Stimulated activated naive CD8-positive, alpha-beta T cell treated with anti-CD3 and anti-CD28 coated beads, Interleukin-15, Interleukin-2, amounts not matched to agents 100 U/mL and 50 U/mL, for 24 hours (primary cell): ENCODE results near the gene PRKG1.

ENCODE experiments used
- ATAC-seq: fragments of 150-1000 bp; cut with Tn5 transposase; one replicate; pipeline ENCODE4 v1.10.0; 2021
- DNase-seq: peaks from one replicate; pipeline ENCODE4 v3.0.0; 2021

The PRKG1 gene

DNA sequence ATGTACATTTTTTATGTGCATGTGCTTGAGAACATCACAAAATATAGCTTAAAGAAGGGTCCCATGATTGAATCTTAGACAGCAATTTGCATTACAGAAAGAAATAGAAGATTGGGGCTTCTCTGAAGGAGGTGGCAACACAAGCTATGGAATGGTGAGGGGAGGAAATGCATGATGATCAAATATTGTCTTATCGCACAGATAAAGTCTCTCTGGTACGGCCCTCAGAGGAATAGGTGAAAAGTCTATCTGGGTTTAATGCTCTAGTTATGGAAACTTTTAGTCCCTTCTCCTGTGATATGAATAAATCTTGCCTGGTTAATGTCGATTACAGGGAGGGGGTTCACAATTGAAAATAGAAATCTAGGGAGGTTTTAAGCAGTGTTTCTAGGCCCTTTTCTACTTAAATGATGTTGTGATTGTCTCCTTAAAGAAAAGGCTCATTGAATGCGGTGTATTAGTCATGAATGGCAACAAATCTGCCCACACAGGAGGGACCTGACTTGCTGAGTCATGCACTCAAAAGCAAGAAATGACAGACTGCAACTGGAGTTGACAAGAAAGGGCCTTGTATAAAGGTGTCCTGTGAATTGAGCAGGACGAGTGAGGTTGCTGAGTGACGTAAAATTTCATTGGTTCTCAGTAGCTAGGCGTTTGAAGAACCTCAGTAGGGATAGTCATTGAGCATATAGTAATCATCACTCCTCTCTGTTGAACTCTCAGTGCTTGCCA, 758.5 kb downstream of the PRKG1 start:
- DNase-seq (no peak), ATAC-seq (peak; percentile 52)

DNA sequence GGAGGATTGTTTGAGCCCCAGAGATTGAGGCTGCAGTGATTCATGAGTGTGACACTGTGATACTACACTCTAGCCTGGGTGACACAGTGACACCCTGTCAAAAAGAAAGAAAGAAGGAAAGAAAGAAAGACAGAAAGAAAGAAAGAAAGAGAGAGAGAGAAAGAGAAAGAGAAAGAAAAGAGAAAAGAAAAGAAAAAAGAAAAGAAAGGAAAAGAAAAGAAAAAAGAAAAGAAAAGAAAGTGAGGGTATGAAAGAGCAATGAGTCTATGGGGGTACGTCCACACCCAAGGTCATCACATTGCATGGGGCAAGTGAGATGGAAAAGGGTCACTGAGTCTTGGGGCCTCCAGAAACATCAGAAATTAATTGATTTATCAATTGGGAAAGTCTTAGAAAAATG, 760.3 kb downstream of the PRKG1 start:
- ATAC-seq = no peak

DNA sequence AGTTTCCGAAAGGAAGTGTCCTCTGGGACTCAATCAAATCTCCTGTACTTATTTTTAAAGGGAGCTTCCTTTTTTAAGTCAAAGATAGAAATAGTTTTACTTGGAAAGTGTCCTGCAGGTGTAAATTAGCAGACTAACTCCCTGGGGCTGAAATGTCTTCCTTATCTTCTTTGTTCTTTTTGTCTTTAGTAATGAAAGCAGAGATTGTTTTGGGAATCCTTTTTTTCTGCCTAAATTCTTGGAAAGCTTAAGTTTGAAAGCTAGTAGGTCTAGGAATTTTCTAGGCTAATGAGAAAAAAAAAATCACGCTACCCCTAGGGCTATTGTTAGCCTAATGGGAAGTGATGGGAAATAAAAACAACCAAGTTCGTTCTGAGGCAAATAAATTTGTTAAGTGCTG, 764.2 kb downstream of the PRKG1 start:
- no peak for ATAC-seq

More for the DNA sequence above, 760.3 kb downstream of the PRKG1 start:
- DNase-seq = no peak

DNA sequence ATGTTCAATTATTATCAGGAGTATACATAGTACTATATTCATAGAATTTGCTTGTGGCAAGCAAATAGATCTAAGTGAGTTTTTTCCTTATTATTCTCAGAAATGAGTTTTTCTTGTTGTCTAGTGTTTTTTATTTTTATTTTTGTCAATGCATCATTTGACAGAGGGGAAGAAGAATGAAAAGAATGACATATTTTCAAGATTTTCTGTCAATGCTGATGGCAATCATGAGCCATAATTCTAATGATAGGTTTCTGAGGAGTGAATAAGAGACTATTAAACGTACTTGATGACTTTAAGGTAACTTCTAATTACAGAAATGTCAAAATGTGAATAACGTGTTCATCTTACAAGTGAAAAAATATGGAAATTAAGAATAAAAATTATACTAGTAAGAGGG, 769.7 kb downstream of the PRKG1 start:
- DNase-seq (no peak), ATAC-seq (no peak)

More for the DNA sequence above, 764.2 kb downstream of the PRKG1 start:
- no peak for DNase-seq

DNA sequence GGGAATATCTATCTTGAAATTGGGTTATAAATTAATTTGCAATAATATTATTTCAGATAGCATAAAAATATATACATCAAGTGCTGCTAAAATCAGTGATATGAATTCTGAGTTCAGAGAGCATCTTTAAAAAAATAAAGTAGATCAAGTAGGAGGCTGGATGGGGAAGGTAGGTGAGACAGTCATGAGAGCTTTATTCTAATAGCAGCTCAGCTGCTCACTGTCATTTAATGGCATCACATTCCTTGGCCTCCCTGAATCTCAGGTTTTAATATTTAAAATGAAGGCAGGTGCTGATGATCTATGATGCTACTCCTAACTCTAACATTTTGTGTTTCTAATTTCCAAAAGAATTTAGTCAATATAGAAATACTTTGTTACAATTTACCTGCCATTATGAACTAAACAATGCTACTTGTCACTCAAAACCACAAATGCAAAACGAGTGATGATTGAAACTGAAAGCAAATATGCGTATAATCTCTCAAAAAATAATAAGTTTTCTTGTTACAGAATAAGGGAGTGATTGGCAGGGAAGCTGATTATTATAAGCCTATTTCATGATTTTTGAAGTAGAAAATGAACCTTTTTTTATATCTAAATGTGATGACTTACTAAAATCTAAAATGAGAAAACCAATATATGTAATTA, 772.7 kb downstream of the PRKG1 start:
- ATAC-seq = no peak

DNA sequence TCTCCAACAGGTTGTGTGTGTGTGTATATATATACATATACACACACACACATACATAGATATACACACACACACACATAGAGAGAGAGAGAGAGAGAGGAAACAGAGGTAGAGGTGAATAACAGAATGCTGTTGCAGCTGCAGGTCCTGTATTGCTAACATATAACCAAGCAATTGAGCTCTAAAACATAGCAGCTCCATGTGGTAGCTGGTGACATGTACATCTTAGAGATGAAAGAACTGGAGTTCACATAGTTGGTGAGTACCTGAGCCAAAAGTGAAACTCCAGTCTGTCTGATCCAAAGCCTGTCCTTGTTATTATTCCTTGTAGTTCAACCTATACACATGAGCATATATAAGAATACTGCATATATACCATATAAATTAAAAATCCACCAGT, 778.0 kb downstream of the PRKG1 start:
- DNase-seq (no peak), ATAC-seq (no peak)

More for the DNA sequence above, 772.7 kb downstream of the PRKG1 start:
- DNase-seq = no peak

DNA sequence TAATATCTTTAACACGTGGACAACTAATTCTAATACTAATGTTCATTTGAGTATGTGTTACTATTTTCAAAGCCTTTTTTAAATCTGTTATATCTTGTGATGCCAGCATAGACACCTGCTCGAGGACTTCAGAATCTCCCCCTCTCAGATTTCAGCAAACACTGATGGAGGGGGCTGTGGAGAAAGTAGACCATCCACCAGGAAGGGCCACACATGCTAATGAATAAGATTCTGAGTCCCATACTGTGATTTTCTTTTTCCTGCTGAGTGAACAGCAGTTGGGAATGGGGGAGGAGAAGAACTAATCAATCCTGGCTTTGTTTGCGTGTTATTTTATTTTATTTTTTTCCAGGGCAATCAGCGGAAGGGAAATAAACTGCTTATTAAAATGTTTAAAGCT, 783.0 kb downstream of the PRKG1 start:
- ATAC-seq = no peak

DNA sequence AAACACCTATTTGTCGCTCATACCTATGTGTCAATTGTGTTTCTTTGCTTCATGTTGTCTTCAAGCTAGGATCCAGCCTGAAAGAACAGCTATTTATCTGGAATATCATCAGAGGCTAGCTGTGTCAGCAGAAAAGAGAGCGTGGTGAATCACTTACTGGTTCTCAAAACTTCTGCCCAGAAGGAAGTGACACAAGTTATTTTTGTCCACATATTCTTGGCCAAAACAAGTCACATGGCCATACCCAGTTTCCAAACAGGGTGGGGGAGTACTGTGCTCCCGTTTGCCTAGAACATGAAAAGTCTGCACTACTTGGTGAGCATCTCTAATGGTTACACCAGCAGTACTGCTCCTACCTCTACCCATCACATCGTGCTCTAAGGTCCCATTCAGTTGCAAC, 786.0 kb downstream of the PRKG1 start:
- DNase-seq (no peak), ATAC-seq (no peak)

More for the DNA sequence above, 783.0 kb downstream of the PRKG1 start:
- no peak for DNase-seq

DNA sequence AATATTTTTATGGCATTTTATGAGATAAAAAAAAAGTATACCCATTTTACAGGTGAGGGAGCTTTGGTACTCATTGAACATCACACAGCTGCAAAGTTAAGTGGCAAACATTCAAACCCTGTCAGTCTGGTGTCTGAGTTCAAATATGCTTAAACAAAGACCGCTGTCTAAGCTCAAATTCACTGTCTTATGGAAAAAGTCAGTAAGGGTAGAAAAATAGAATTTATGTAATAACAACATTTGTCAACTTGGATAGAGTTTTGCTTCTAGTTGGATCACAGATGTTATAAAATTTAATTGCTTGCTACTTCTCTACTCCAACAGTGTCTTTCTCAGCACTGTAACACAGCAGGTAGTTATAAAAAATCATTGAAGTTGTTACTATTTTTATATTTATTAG, 786.8 kb downstream of the PRKG1 start:
- ATAC-seq = no peak
- no peak for DNase-seq

DNA sequence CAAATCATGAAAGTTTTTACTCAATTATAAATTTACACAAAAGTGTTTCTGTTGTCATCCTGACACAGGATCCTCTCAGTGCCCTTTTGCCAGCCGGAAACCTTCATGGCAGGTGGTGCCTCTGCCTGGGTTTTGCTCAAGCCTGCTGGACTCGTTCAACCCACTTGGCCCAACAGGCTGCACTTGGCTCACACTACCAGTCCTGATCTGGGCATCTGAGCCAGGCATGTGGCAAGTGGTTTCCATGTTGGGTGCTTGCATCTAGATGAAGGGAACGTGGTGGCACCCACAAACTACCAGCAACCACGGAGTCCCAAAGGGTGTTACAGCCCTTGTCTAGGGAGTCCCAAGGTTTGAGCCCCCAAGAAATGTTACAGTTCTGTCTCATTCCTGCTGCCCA, 787.4 kb downstream of the PRKG1 start:
- ATAC-seq (no peak), DNase-seq (no peak)

DNA sequence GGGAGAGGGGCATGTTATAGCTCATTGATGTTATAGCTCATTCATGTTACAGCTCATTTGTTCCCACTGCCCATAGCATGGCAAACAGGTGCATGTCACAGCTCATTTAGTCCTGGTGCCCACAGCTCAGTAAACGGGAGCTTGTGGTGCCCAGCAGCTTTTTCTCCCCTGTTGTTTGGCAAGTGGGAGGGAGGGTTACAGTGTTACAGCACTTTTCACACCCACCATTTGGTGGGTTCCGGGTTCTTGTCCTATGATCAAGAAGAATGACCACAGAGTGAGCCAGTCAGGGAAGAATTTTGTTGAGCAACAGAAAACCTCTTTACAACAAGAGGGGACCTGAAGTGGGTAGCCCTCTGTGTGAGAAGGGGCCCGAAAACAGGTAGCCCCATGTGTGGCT, 787.9 kb downstream of the PRKG1 start:
- DNase-seq (no peak), ATAC-seq (no peak)

DNA sequence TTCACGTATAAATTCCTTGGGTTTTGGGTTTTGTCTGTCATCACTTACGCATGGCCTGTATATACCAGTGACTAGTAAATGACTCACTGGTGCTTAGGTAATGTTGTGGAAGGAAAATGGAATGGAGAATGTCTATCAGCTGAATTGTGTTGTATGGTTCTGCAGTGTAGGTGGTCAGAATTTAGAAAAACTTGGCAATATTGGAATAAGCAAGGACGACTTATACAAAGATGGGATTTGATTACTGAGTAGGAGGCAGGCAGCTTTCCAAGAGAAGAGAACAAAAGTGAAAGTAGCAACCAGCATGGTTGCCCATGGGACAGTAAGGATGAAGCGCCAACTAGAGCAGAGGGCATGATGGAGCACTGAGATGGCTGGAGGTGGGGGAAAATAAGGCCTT, 793.7 kb downstream of the PRKG1 start:
- no peak for DNase-seq
- no peak for ATAC-seq

DNA sequence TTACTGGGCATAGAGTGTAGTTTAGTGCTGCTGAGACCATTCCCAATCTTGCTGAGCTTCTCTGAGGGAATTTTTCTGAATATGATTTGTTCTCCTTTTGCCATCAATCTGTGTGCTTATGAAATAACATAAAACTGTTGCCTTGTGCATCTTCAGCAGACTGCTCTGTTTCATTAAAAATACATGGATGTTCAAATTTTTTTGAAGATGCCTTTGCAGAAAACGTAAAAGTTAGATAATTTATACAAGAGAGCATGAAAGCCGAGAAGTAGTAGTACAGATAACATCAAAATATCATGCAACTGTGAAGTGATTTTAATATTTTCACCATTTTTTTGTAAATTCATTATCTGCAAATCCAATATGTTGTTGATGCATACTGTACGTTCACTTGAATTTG, 799.8 kb downstream of the PRKG1 start:
- ATAC-seq (no peak), DNase-seq (no peak)

DNA sequence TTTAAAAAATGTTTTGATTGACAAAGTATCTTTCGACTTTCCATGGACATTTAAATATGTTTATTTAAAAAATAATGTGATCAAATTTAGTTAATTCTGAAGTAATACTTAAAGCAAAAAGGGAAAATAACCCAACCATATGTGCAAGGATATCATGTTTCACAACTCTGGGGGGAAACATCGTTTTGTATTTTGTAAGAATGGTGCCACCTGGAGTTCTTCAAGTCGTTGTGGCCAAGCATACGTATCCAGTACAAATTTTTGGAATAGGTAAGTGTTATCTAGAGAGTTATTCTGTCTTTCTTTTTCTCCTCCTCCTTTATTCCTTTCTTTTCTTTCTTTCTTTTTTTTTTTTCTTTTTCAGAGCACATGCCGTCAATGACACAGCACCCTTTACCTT, 801.3 kb downstream of the PRKG1 start:
- ATAC-seq (no peak), DNase-seq (no peak)

DNA sequence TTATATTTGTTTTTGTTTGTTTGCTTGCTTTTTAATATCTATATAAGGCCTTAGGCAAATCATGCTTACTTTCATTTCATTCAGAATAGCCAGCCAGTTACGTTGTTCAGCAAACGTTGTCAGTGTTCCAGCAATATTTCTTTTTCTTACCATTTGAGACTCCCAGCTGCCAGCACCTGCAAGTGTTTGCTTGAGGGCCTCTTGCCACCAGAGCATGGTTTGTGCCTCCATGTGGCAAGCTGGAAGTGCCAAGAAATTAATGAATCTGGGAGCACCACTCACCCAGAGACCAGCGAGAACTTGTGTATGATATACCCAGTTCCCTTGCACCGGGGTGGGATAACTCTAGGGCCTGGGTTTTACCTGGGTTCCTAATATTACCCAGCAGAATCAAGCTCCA, 802.2 kb downstream of the PRKG1 start:
- DNase-seq = no peak
- no peak for ATAC-seq

DNA sequence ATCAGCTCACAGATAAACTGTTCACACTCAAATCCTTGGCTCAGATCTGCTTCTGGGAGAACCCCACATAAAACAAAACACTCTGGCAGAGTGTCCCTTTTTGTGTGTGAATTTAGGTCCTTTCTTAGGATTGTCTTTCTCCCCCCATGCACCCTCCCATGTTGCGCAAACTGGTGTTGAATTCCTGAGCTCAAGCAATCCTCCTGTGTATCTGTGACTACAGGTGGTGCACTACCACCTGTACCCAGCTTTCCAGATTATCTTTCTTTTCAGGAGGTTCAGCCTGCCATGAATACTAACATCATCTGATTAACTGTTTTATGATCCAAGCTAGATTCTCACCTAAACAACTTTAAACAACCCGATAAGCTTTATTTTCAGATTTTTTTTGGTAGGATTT, 802.7 kb downstream of the PRKG1 start:
- no peak for DNase-seq
- ATAC-seq = no peak

DNA sequence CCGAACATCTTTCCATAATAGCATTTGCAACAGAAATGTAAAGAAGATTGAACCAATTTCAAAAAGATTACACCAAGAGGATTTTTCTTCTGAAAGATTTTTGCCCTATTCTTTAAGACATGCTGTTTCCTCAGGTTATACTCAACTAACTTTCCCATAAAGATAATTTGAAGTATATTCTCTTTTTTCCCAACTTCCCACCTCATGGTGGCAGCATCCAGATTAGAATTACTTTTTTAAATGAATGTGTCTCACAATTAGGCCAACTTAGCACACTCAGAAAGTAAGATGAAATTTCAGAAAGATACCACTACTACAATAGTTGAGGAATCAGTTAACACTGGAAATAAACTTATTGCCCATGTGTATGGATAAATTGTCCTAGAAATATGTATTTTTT, 803.3 kb downstream of the PRKG1 start:
- ATAC-seq = no peak
- DNase-seq = no peak

DNA sequence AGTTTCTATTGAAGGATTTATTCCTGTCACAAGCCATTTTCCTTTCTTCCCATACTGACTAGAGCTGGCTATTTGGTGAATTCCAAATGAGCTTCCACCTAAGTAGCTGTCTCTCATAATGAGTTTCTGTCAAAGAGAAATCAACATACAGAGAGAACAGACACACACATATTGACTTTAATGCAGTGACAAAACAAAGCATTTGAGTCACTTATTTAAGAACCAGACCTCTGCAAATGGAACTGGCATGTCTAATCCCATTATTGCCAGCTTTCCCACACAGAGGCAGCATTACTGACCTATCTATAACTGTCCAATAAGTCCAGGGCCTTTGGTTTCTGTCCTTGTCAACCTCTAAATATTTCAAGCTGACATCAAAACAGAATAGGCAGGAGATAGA, 804.4 kb downstream of the PRKG1 start:
- ATAC-seq = no peak

DNA sequence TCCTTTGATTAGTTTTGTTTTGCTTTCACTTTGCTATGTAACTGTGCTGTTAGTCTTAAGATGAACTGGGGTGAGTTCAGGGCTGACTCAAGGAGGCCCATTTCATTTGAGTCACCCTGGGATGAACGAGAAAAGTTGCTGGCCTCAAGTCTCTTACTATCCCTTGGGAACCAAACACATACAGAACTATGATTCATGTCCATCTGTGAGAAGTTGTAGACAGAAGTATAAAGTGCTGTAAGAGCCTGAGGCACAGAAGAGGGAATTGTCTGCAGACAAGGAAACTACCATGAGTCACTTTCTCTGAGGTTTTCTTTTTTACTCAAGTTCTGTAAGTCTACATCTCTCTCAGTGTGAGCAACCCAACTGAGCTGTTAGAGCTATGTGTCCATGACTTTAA, 805.0 kb downstream of the PRKG1 start:
- DNase-seq (no peak), ATAC-seq (peak; percentile 94)

More for the DNA sequence above, 804.4 kb downstream of the PRKG1 start:
- DNase-seq = no peak

DNA sequence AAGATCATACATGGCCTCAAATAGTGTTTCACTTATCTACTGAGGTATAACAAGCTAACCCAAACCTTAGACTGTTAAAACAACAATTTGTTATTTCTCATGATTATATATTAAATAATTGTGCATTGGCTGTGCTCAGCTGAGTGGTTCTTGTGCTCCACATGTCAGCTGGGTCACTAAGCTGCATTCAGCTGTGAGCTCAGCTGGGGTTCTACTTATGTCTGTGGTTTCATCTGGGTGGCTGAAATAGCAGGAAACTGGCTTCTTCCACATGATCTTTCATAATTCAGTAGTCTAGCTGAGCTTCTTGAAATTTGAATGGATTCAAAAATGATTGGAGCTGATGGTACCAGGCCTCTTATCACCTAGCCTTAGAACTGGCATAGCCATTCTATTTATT, 806.9 kb downstream of the PRKG1 start:
- DNase-seq (no peak), ATAC-seq (no peak)

DNA sequence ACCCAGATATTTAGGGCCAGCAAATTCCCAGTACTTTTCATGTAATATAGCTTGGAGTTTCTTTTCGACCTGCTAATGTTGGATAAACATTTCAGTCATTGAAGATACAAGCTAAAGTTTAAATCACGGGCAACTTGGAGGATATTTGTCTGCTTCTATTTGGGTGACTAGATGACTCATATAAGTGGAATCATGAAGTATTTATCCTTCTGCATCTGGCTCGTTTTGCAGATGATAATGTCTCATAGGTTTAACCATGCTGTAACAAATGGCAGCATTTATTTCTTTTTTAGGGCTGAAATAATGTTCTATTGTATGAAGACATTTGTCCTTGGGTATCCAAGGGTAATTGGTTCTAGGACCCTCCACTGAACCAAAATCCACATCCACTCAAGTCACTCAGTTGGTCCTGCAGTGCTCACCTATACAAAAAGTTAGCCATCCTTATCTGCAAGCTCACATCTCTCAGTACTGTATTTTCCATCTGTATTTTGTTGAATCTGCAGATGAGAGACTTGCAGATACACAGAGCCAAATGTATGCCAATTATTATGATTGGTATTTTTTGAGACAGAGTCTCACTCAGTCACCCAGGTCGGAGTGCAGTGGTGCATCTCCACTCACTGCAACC, 812.3 kb downstream of the PRKG1 start:
- no peak for DNase-seq
- ATAC-seq = no peak

DNA sequence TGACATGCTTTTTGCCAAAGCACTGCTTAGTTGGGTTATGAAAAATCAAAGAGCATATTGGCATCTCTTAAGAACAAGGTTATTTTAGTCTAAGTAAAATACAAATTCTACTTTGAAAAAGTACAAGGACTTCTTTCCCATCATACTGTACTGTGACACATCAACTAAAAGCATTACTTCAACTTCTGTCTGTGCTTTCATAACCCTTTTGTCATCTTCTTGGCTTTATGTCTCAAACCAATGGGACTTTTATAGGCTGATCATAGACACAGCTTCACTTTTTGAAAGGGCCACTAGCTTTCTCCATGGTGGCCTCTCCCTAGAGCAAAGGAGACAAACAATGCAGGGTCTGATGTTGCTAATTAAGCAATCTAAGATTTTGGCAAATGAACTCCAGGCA, 814.0 kb downstream of the PRKG1 start:
- no peak for DNase-seq
- no peak for ATAC-seq

DNA sequence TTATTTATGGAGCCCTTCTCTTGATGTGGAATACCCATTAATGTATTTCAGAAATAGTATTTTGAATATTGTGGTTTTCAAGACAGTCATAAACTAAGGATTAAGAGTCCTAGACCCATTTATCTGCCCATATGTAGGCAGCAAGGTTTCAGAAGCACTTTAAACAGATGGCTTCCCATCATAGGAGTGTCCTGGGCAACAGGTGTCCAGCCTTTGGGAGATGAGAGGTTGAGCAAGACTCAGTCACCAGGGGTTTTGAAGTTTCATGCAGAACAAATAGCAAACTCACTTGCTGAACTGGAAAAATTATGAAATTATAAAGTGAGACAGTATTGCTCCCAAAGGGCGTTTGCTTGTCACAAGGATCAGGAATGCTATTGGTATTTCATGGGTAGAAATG, 818.0 kb downstream of the PRKG1 start:
- DNase-seq (no peak), ATAC-seq (no peak)
